ENCODE data around the gene FAM210B. TPM values are rescaled to one million over a fixed set of nuclear protein-coding genes. Genes with fewer than 3 reads are reported as not detected.

The FAM210B gene
- total and polyA plus RNA-seq, 2 of the 13 experiments (the other 11 are each of a cell fraction or from before 2014, with no cell fraction given): 75.9 to 107 TPM

GRCh38 chr20:56392132-56392880 lies 33.5 kb downstream of the FAM210B start, which contains the start of the genes AURKA and CSTF1 (continued):
- peak; percentile 93; the same call in 1 of the 2 replicates for TF ChIP-seq ZNF790 (CRISPR knock-in tag; IDR thresholded peaks at IDR 0.05; ENCODE audit: borderline replicate concordance)
- peak; percentile 71 for TF ChIP-seq ZSCAN25 (CRISPR knock-in tag; IDR thresholded peaks at IDR 0.05)
- no peak; the same call in 1 of the 2 replicates for TF ChIP-seq ZNF816 (CRISPR knock-in tag; IDR thresholded peaks at IDR 0.05; ENCODE audit: borderline replicate concordance)
- peak; percentile 95 for TF ChIP-seq ZNF503 (CRISPR knock-in tag; IDR thresholded peaks at IDR 0.05)
- peak; percentile 69 for TF ChIP-seq AGO1 (IDR thresholded peaks at IDR 0.05; ENCODE audit: low read depth, low read length, poor library complexity, severe bottlenecking)
- peak; percentile 94 for TF ChIP-seq CENPT (CRISPR knock-in tag; IDR thresholded peaks at IDR 0.05; ENCODE audit: low read depth)
- no peak for TF ChIP-seq EZH2 (conservative IDR thresholded peaks at IDR 0.05; ENCODE audit: low read depth, low read length)
- TF ChIP-seq THAP7 (CRISPR knock-in tag; IDR thresholded peaks at IDR 0.05): peak; percentile 97
- TF ChIP-seq ZBTB42 (CRISPR knock-in tag; IDR thresholded peaks at IDR 0.05): peak; percentile 80
- TF ChIP-seq DZIP1 (CRISPR knock-in tag; IDR thresholded peaks at IDR 0.05): peak; percentile 98
- peak; percentile 71; the same call in 1 of the 2 replicates for TF ChIP-seq ZNF720 (CRISPR knock-in tag; IDR thresholded peaks at IDR 0.05)
- TF ChIP-seq ZNF256 (CRISPR knock-in tag; conservative IDR thresholded peaks at IDR 0.05): peak; percentile 97
- peak; percentile 100 for TF ChIP-seq ELF4 (CRISPR knock-in tag; IDR thresholded peaks at IDR 0.05; ENCODE audit: borderline replicate concordance)
- peak; percentile 95 for TF ChIP-seq PITX1 (CRISPR knock-in tag; IDR thresholded peaks at IDR 0.05)
- TF ChIP-seq IRF2 (CRISPR knock-in tag; IDR thresholded peaks at IDR 0.05): peak; percentile 99
- no peak; the same call in 1 of the 2 replicates for TF ChIP-seq ZNF7 (CRISPR knock-in tag; IDR thresholded peaks at IDR 0.05)
- no peak for TF ChIP-seq CHD4 (IDR thresholded peaks at IDR 0.05; ENCODE audit: borderline replicate concordance, low read length)
- peak; percentile 100 for TF ChIP-seq HNF4G (IDR thresholded peaks at IDR 0.05; ENCODE audit: borderline replicate concordance, low read depth, low read length)
- peak; percentile 100 for TF ChIP-seq HNF4G (CRISPR knock-in tag; IDR thresholded peaks at IDR 0.05; ENCODE audit: borderline replicate concordance, low read depth)
- TF ChIP-seq PLSCR1 (CRISPR knock-in tag; IDR thresholded peaks at IDR 0.05; ENCODE audit: borderline replicate concordance): no peak; the same call in 1 of the 2 replicates
- peak; percentile 95; the same call in 1 of the 2 replicates for TF ChIP-seq TSC22D2 (CRISPR knock-in tag; IDR thresholded peaks at IDR 0.05; ENCODE audit: borderline replicate concordance)
- peak; percentile 98 for TF ChIP-seq KLF6 (CRISPR knock-in tag; IDR thresholded peaks at IDR 0.05)
